Hepatic stellate cell (primary cell): ENCODE results near the gene THSD1.
"Not testable (repeated sequence)": the region's sequence is repeated elsewhere in the genome, so short reads cannot be mapped to it uniquely, and the experiment has no call there.

ENCODE experiments used
- DNase-seq: peaks from one replicate; pipeline ENCODE4 v3.0.0; 2011; ENCODE audit warnings: low spot score

THSD1 gene

GRCh38 chr13:52411629-52412028 is 5.7 kb upstream of the THSD1 start:
- DNase-seq, result peak; percentile 38

GRCh38 chr13:52408071-52408658 is 2.2 kb upstream of the THSD1 start:
- DNase-seq, result not testable (repeated sequence)

GRCh38 chr13:52407436-52407835 is 1.5 kb upstream of the THSD1 start:
- DNase-seq, result not testable (repeated sequence)

DNA sequence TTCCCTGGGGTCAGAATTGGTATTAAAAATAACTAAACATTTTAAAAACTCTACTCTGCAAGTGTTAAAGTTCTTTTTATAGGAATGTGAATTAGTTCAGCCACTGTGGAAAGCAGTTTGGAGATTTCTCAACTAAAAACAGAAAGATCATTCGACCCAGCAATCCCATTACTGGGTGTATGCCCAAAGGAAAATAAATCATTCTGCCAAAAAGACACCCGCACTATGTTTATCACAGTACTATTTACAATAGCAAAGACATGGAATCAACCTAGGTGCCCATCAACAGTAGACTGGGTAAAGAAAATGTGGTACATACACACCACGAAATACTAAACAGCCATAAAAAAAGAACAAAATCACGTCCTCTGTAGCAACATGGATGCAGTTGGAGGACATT is 657 bp upstream of the THSD1 start:
- DNase-seq, result no peak

DNA sequence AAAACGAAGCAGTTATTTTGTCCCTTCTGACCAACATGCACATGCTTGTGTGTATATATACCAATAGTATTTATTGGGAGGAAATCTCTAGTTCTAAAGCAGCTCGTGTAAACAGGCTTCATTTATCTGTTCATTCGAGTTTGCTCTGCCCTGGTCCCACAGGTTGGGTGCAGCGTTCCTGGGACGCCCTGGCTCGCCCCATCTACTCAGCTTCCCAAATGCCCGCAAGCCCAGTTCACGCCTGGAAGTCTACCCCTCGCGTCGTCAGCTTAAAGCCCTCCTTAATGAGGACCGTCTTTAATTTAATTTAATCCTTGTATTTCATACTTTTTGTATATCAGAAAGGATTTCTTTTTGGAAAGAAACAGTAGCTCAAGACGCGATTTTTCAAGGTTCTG is 604 bp downstream of the THSD1 start:
- DNase-seq, result peak; percentile 9

- no peak for DNase-seq
These were observed 6.3 kb downstream of the THSD1 start for GRCh38 chr13:52399708-52400107.

- DNase-seq, result no peak
These were observed 6.9 kb downstream of the THSD1 start for GRCh38 chr13:52399046-52399445.

DNA sequence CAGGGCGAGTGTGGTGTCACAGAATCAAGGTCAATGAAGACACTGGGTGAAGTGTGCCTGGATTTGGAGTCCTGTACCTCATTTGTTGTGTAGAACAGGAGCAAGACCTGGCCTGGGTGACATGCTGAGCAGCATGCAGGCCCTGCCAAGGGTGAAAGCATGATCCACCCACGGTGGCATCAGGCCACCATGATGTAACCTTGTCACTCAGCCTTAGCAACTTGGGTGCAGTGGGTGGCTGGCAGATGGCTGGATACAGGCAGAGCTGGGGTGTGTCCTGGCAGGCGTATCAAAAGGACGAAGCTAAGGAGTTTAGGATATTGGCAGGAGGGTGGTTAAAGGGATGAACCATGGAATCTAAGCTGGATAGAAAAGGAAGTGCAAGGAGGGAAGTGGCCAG is 10.3 kb downstream of the THSD1 start:
- no peak for DNase-seq

- no peak for DNase-seq
These were observed 11.4 kb downstream of the THSD1 start for GRCh38 chr13:52394586-52394985.

- no peak for DNase-seq
These were observed 12.2 kb downstream of the THSD1 start for GRCh38 chr13:52393572-52394357.

DNA sequence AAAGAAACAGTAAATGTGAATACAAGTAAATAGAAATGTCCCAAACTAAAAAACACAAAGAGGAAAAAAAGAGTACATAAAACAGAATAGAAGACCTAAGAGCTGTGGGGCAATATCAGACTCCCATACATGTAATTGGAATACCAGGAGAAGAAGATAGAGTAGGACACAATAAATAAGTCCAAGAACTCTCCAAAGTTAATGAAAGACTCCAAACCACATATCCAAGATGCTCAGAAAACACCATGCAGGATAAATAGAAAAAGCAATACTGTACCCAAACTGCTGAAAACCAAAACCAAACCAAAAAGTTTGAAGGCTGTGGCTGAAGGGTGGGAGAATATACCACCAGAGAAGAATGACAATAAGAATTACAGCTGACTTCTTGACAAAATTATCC is 18.3 kb downstream of the THSD1 start:
- no peak for DNase-seq

- no peak for DNase-seq
These were observed 20.1 kb downstream of the THSD1 start for GRCh38 chr13:52385870-52386269.

DNA sequence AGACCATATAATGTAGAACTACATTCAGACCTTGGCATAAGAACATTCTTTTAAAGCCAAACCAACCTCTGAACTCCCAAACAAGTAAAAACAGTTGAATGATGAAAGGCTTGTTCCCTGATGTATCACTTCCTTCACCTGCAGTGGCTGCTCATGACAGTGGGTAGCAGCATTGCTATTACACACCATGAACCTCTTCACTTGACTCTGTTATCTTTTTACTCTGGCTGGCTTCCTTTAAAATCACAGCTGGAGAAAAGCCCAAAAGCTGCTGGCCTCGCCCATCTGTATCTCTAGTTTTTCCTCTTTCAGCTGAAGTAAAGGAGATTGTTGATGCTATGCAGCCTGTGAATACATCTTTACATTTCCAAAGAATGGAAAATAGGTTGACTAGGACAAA is 22.6 kb downstream of the THSD1 start:
- DNase-seq, result no peak

DNA sequence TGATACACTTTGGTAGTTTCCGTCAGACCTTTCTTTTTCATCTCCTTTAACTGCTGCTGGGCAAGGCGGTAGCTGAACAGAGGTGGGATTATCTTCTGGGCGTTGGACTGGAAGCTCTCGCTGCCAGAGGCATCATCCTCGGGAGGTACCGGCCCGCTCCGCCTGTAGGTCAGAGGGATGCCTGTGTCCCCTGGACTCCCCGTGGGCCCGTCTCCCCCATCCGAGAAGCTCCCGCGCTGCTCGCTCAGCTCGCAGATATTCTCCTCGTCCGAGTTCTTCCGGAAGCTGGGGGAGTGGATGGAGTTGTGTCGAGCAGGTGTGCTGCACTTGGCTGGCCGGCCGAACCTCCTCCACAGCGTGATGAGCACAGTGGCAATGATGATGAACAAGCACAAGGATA is 27.7 kb downstream of the THSD1 start:
- no peak for DNase-seq

- DNase-seq, result no peak
These were observed 28.1 kb downstream of the THSD1 start for GRCh38 chr13:52377898-52378297.

- DNase-seq, result no peak
These were observed 31.0 kb downstream of the THSD1 start for GRCh38 chr13:52374873-52375411.

DNA sequence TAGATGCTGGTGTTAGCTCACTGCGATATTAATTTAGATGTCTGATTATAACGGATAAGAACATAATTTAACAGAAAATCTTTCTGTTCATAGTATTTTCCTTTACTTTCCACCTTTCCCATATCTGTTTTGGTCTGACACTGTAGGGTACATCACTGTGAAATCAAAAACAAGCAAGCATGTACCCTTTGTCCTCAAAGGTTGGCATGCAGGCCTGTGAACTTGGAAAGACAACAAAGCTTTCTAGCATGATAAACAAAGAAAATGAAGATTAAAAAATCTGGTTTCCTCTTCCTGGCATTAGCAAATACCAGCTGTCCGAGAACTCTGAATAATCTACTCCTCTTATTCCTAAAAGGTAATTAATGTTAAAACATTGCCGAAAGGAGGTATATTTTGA is 31.6 kb downstream of the THSD1 start:
- no peak for DNase-seq

DNA sequence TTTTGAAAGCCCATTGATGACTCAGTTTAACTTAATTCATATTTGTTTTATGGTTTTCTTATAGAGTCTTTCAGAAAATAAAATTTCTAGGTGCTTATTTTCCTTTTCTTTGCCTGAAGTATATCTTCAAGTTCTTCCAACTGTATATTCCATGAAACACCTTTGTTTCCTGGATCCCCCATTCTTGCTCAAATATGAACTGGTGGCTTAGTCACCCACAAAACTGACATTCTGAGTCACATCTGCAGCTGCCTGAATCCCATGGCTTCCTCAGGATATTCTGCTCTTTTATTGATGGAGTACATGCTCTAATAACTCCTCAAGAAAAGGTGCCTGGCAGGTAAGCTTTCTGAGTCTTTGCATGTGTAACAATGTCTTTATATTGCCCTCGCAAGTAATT is 32.7 kb downstream of the THSD1 start:
- DNase-seq, result not testable (repeated sequence)

GRCh38 chr13:52371736-52372247 is 34.2 kb downstream of the THSD1 start:
- peak; percentile 51 for DNase-seq

- DNase-seq, result no peak
These were observed 39.7 kb downstream of the THSD1 start for GRCh38 chr13:52366291-52366690.

DNA sequence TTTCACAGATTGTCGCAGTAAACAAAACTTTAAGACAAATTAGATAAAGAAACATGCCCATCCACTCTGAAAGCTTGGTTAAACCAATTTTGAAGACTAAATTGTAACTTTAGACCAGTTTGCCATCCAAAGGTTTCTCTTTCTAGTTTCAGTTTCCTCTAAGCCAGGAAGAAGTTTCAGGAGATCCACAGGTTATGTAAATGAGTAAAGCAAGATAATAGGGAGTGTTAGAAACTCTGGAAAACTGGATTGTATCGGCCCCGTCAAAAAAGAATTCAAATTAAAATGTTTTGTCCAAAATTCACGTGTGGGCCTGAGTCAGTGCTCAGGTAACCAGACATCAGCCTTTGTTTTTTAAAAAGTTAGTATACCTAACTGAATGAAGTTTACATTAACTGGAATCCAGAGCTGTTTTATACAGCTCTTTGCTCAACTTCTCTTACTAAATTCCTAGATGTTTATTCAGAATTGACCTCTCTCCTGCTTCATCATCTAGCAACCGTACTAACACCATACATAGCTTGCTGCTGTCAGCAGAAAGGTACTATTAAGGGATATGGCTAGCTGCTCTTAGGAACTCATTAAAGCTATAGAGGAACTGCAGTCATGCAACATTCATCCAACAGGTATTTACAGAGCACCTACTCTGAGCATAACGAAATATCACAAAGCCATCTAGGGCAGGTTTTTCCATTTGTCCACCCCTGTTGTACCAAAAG is 43.6 kb downstream of the THSD1 start:
- not testable (repeated sequence) for DNase-seq

DNA sequence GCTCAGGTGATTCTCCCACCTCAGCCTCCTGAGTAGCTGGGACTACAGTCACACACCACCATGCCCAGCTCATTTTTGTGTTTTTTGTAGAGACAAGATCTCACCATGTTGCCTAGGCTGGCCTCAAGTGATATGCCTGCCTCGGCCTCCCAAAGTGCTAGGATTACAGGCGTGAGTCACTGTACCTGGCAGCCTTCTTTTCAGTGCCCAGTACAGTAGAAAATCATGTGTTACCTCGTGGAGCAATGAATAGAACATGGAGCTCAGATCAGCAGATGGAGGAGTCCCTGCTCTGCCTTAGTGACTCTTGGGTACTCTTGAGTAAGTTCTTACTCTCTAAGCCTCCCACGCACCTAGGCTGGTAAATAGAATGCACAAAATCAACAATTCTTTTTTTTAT is 44.7 kb downstream of the THSD1 start:
- no peak for DNase-seq

DNA sequence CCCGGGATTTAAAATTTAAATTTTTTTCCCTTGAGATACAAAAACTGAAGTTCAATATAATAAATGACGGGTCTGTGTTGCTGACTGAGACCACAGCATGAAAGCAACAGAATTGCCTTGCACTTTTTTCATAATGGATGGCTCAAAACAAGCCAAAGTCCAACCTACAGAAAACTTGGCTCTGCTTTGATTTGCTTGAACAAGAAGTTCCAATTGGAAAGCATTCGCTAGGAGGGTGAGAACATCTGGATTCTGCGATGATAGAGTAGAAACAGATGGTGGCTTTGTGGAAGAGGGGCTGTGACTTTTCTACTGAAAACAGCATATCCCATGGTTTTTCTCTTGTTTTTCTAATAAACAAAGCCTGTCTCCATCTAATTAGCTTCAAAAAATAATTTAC is 46.4 kb downstream of the THSD1 start:
- DNase-seq, result no peak
